Natural killer cell (primary cell): ENCODE measurements around the gene KIAA1958. TPM values are rescaled to one million over a fixed set of nuclear protein-coding genes. Genes with fewer than 3 reads are reported as not detected.

Experiments used
- ATAC-seq, 3 donors: fragments of 150-1000 bp in 2 of 3; fragments of 200-7000 bp in 1 of 3; cut with Tn5 transposase; 1 replicate in 1 of 3; 2 replicates in 2 of 3; pipeline ENCODE4 v1.10.0; 2021; ENCODE audit warnings: mild to moderate bottlenecking in 2 of 3, moderate library complexity in 2 of 3
- DNase-seq, 2 donors: peaks; one replicate each; pipeline versions ENCODE4 v3.0.0 to v3.0.0-alpha.2; 2013 to 2021; ENCODE audit warnings: mixed read lengths in 1 of 2
- H3K27ac ChIP-seq: one replicate; pipeline ENCODE4 v1.5.1; 2013; ENCODE audit warnings: mild to moderate bottlenecking, low read length
- H3K27me3 ChIP-seq: one replicate; pipeline ENCODE4 v1.6.1; 2013; ENCODE audit warnings: low read length; ENCODE audit not compliant: control insufficient read depth, insufficient read depth
- H3K36me3 ChIP-seq: one replicate; pipeline ENCODE4 v1.6.1; 2013; ENCODE audit warnings: low read length; ENCODE audit not compliant: control insufficient read depth, insufficient read depth
- H3K4me1 ChIP-seq: one replicate; pipeline ENCODE4 v1.6.1; 2013; ENCODE audit warnings: low read length; ENCODE audit not compliant: control insufficient read depth, insufficient read depth
- H3K4me3 ChIP-seq: one replicate; pipeline ENCODE4 v1.5.1; 2013; ENCODE audit warnings: low read length
- H3K9me3 ChIP-seq: one replicate; pipeline ENCODE4 v1.6.1; 2013; ENCODE audit warnings: low read length; ENCODE audit not compliant: control insufficient read depth, insufficient read depth
- H3K27ac Mint-ChIP-seq, 2 donors: one replicate each; pipeline ENCODE4 v1.8.0; 2022; ENCODE audit warnings: mild to moderate bottlenecking in 2 of 2, mixed read lengths in 2 of 2, moderate library complexity in 1 of 2
- H3K27me3 Mint-ChIP-seq, 2 donors: one replicate each; pipeline ENCODE4 v1.8.0; 2022; ENCODE audit warnings: low read depth in 2 of 2, mixed read lengths in 2 of 2
- H3K36me3 Mint-ChIP-seq: one replicate; pipeline ENCODE4 v1.8.0; 2022; ENCODE audit warnings: mixed read lengths
- H3K4me1 Mint-ChIP-seq, 2 donors: one replicate each; pipeline ENCODE4 v1.8.0; 2022; ENCODE audit warnings: mixed read lengths in 2 of 2
- H3K4me3 Mint-ChIP-seq: one replicate; pipeline ENCODE4 v1.8.0; 2022; ENCODE audit warnings: mild to moderate bottlenecking, moderate library complexity, mixed read lengths
- H3K9me3 Mint-ChIP-seq, 2 donors: one replicate each; pipeline ENCODE4 v1.8.0; 2022; ENCODE audit warnings: mixed read lengths in 2 of 2
- WGBS: methylation state at CpG from one replicate; pipeline ENCODE4 v1.1.7; 2013; ENCODE audit warnings: missing lambda C conversion rate; ENCODE audit not compliant: insufficient coverage; 5-methylcytosine and 5-hydroxymethylcytosine counted together
- intact Hi-C: fragments of 100-400 bp; cut with micrococcal nuclease; formaldehyde crosslinking; loops from one replicate; pipeline ENCODE4 v1.14.2; 2022
- total RNA-seq, 4 donors: library from RNA; stranded (reverse); fragments of 120-200 nt in 1 of 4; gene quantifications; one replicate each; pipeline versions ENCODE4 v1.2.3 to v1.2.4, GENCODE V29; 2013 to 2022
- TF ChIP-seq, protein P1 (sequence below): fragments of 200-600 bp; IDR thresholded peaks from one replicate; pipeline ENCODE4 v1.8.0; 2022; ENCODE audit warnings: antibody characterized with exemption

Gene KIAA1958
- total RNA-seq, 3 donors from 2014 or later (not counting 1 experiment from before 2014, with no cell fraction given) = 5.4 to 6.1 (median 5.5) TPM

DNA sequence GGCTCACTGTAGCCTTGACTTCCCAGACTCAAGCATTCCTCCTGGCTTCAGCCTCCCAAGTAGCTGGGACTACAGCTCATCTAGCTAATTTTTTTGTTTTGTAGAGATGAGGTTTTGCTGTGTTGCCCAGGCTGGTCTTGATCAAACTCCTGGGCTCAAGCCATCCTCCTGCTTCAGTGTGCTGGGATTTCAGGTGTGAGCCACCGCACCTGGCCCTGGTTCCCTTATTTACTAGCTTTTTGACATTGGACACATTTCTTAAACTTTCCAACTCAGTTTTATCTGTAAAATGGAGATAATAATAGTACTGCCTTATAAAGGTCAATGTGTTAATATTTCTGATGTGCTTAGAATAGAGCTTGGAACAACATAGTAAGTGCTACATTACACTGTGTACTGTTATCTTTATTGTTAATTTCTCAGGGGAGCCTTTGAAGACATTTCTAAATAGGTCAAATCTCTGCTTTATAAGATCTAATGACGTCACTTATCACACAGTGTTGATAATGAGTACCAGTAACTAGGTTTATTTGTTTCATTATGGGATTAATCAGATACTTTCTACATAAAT lies 66.7 kb downstream of the KIAA1958 start:
- H3K4me3 ChIP-seq = no peak overlapping the region
- Mint-ChIP-seq H3K4me1 (peaks cover 16 to 24% of the 10 kb centered on the region in 2 donors), H3K36me3 (no peaks in the 10 kb centered on the region), H3K27me3 (no peaks in the 10 kb centered on the region), H3K27ac (no peak overlapping the region), H3K4me3 (no peak overlapping the region), H3K9me3 (no peaks in the 10 kb centered on the region)
- no peaks in the 10 kb centered on the region for H3K36me3 ChIP-seq
- H3K4me1 ChIP-seq = no peaks in the 10 kb centered on the region
- DNase-seq (no peak), ATAC-seq (no peak)
- H3K9me3 ChIP-seq = no peaks in the 10 kb centered on the region
- TF ChIP-seq, protein P1, sequence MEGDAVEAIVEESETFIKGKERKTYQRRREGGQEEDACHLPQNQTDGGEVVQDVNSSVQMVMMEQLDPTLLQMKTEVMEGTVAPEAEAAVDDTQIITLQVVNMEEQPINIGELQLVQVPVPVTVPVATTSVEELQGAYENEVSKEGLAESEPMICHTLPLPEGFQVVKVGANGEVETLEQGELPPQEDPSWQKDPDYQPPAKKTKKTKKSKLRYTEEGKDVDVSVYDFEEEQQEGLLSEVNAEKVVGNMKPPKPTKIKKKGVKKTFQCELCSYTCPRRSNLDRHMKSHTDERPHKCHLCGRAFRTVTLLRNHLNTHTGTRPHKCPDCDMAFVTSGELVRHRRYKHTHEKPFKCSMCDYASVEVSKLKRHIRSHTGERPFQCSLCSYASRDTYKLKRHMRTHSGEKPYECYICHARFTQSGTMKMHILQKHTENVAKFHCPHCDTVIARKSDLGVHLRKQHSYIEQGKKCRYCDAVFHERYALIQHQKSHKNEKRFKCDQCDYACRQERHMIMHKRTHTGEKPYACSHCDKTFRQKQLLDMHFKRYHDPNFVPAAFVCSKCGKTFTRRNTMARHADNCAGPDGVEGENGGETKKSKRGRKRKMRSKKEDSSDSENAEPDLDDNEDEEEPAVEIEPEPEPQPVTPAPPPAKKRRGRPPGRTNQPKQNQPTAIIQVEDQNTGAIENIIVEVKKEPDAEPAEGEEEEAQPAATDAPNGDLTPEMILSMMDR = no peak
- intact Hi-C loops = no loop called here
- no peaks in the 10 kb centered on the region for H3K27me3 ChIP-seq
- WGBS = 100% methylated on average over 1 of the region's 2 CpGs
- no peak overlapping the region for H3K27ac ChIP-seq

DNA sequence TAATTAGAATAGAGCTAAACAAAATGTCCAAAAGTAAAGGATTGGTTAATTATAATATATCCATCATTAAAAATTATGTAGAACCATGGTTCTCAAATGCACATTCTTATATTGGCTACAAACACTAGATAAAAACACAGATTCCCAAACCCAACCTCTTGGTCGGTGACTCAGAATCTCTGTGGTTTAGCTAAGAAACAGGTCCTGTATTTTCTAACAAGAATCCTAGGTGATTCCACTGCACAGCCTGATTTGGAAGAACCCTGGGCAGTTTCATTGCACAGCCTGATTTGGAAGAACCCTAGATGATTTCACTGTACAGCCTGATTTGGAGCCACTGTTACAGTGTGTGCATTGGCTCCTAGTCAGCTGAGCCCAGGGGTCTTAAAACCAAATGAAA lies 67.9 kb downstream of the KIAA1958 start:
- H3K27ac Mint-ChIP-seq = no peak overlapping the region
- intact Hi-C loops = no loop called here
- TF ChIP-seq, protein P1 = no peak
- Histone ChIP-seq H3K36me3 (no peaks in the 10 kb centered on the region), H3K27ac (no peak overlapping the region), H3K27me3 (no peaks in the 10 kb centered on the region), H3K9me3 (no peaks in the 10 kb centered on the region), H3K4me1 (no peaks in the 10 kb centered on the region), H3K4me3 (no peak overlapping the region)
- H3K4me1 Mint-ChIP-seq = peaks cover 6 to 12% of the 10 kb centered on the region in 2 donors
- no peaks in the 10 kb centered on the region for H3K9me3 Mint-ChIP-seq
- ATAC-seq = no peak
- H3K36me3 Mint-ChIP-seq = no peaks in the 10 kb centered on the region
- H3K4me3 Mint-ChIP-seq = no peak overlapping the region
- WGBS = 79% methylated on average over 1 of the region's 1 CpG
- no peaks in the 10 kb centered on the region for H3K27me3 Mint-ChIP-seq
- DNase-seq = no peak

DNA sequence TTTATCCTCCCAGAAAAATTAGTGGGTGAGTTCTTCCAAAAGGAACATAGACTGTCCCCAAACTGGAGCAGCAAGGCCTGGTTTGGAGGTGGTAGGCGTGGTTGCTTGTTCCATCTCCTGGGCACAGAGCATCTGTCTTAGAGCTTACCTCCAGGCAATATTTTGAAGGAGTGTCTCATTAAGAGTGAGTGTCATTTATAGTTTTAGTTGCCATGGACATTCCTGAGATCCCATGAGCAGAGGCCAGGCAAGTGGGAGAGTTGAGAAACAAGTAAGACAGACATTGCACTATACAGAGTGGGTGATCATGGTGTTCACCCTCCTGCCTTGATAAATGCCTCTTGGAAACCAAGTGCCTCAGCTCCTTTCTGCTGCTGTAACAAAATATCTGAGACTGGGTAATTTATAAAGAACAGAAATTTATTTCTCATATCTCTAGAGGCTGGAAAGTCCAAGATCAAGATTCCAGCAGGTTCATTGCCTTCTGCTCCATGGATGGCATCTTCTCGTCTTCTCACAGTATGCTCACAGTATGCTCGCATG lies 68.5 kb downstream of the KIAA1958 start:
- Histone ChIP-seq H3K27me3 (no peaks in the 10 kb centered on the region), H3K9me3 (no peaks in the 10 kb centered on the region), H3K36me3 (no peaks in the 10 kb centered on the region), H3K4me1 (no peaks in the 10 kb centered on the region), H3K27ac (no peak overlapping the region), H3K4me3 (no peak overlapping the region)
- TF ChIP-seq, protein P1 = no peak
- H3K27ac Mint-ChIP-seq = no peak overlapping the region
- no peaks in the 10 kb centered on the region for H3K27me3 Mint-ChIP-seq
- no peaks in the 10 kb centered on the region for H3K36me3 Mint-ChIP-seq
- no peaks in the 10 kb centered on the region for H3K9me3 Mint-ChIP-seq
- no peak for ATAC-seq
- no peak overlapping the region for H3K4me3 Mint-ChIP-seq
- peaks cover 0 to 6% of the 10 kb centered on the region in 2 donors for H3K4me1 Mint-ChIP-seq
- 94% methylated on average over 3 of the region's 3 CpGs for WGBS
- no peak for DNase-seq
- intact Hi-C loops = no loop called here
